Left ventricle myocardium superior (tissue), 1 donor: ENCODE data around the gene FNBP1L. TPM values are rescaled to one million over a fixed set of nuclear protein-coding genes. Genes with fewer than 3 reads are reported as not detected.

Experiments used
- ATAC-seq: fragments of 200-7000 bp; cut with Tn5 transposase; one replicate; pipeline ENCODE4 v1.9.1; 2020; ENCODE audit warnings: mild to moderate bottlenecking, moderate library complexity
- DNase-seq: peaks from one replicate; pipeline ENCODE4 v3.0.0-alpha.2; 2020
- intact Hi-C: fragments of 100-400 bp; cut with micrococcal nuclease; formaldehyde crosslinking; loops from one replicate; pipeline ENCODE4 v1.11.0; 2022
- total RNA-seq: library from RNA; stranded (reverse); fragmentation: NEBNext Ultra II Directional; extraction: Animal tissue kit (Norgen Biotek cat#: 25700); gene quantifications from one replicate; pipeline ENCODE4 v1.2.1, GENCODE V29; 2021
- donor health status: DM: no; HTN: yes; CAD: no; lungs with severe emphysema.

The FNBP1L gene
- total RNA-seq, 1 donor from 2014 or later, result 23.6 TPM

GRCh38 chr1:93597709-93598108, 149.8 kb downstream of the FNBP1L start:
- DNase-seq, result peak; percentile 71

GRCh38 chr1:93598396-93598795, 150.5 kb downstream of the FNBP1L start:
- ATAC-seq (peak; percentile 5), DNase-seq (no peak)
- intact Hi-C loops, result no loop called here

More at GRCh38 chr1:93597709-93598108, 149.8 kb downstream of the FNBP1L start:
- peak; percentile 83 for ATAC-seq
- intact Hi-C loops, result no loop called here

- intact Hi-C loops, result no loop called here
- ATAC-seq (no peak), DNase-seq (no peak)
Observed at GRCh38 chr1:93598861-93599439, 151.0 kb downstream of the FNBP1L start.

GRCh38 chr1:93599479-93599878, 151.6 kb downstream of the FNBP1L start:
- DNase-seq (no peak), ATAC-seq (no peak)
- intact Hi-C loops, result no loop called here

- ATAC-seq (peak; percentile 20), DNase-seq (no peak)
- intact Hi-C loops, result no loop called here
Observed at GRCh38 chr1:93600663-93601062, 152.7 kb downstream of the FNBP1L start.

- intact Hi-C loops, result no loop called here
- DNase-seq, result no peak
- no peak for ATAC-seq
Observed at GRCh38 chr1:93601686-93602085, 153.8 kb downstream of the FNBP1L start.

- intact Hi-C loops, result no loop called here
- no peak for DNase-seq
- ATAC-seq, result no peak
Observed at GRCh38 chr1:93602101-93602500, 154.2 kb downstream of the FNBP1L start.

GRCh38 chr1:93603106-93603505, 155.2 kb downstream of the FNBP1L start:
- ATAC-seq, result no peak
- DNase-seq, result no peak
- intact Hi-C loops, result no loop called here

GRCh38 chr1:93603601-93604000, 155.7 kb downstream of the FNBP1L start:
- no peak for DNase-seq
- intact Hi-C loops, result no loop called here
- no peak for ATAC-seq

Other genes with a start within 250 kb of the FNBP1L start
- gene DR1, start 102.2 kb upstream of the FNBP1L start, total RNA-seq, result 38.3 TPM
- 15.2 TPM for gene BCAR3, start 233.7 kb downstream of the FNBP1L start, total RNA-seq